HCT116 (cell line): ENCODE results near the gene PTPN21. TPM values are rescaled to one million over a fixed set of nuclear protein-coding genes. Genes with fewer than 3 reads are reported as not detected.
A peak's percentile ranks its signal among the peaks of the same experiment; 100 is the strongest.

Source experiments
- ATAC-seq: fragments of 200-7000 bp; cut with Tn5 transposase; 2 replicates; pipeline ENCODE4 v1.9.1; 2020; ENCODE audit warnings: mild to moderate bottlenecking, moderate library complexity
- BruUV-seq: library from RNA; stranded (reverse); fragments of 400-500 nt; replicated peaks from 2 replicates; lab custom pipeline; 2021; lab: Mats Ljungman, UMichigan
- CTCF ChIA-PET: fragments of 300-600 bp; sonication (Branson Sonifier 250); formaldehyde crosslinking; loops from one replicate; lab custom pipeline; 2021; ENCODE audit warnings: antibody characterized with exemption; lab: Charles Lee
- POLR2A ChIA-PET: fragments of 300-600, 350-600 bp; sonication (Branson Sonifier 250); formaldehyde crosslinking; loops from one replicate; lab custom pipeline; 2021; ENCODE audit warnings: antibody characterized with exemption; lab: Charles Lee
- RAD21 ChIA-PET, 2 experiments: fragments of 300-600 bp; sonication (Branson Sonifier 250); formaldehyde crosslinking; loops; one replicate each; lab custom pipeline; 2023; ENCODE audit warnings: low total read pairs in 2 of 2; ENCODE audit not compliant: uncharacterized antibody in 2 of 2, unreplicated experiment in 2 of 2, low non-redundant PET in 1 of 2; lab: Charles Lee
- DNase-seq: peaks from one replicate; pipeline ENCODE4 v3.0.0-alpha.2; 2010; ENCODE audit warnings: low read depth, low spot score
- H2AFZ ChIP-seq: fragments of 200-600 bp; shearing (Covaris generic), sonication (generic); 2 replicates; pipeline ENCODE4 v1.6.1; 2017; ENCODE audit warnings: low read depth, mixed run types, mixed read lengths, antibody characterized with exemption, low read length; ENCODE audit not compliant: poor library complexity, severe bottlenecking
- H3K27ac ChIP-seq: 2 replicates; pipeline ENCODE4 v1.5.1; 2012; ENCODE audit warnings: low read depth, low read length
- H3K27me3 ChIP-seq: fragments of 200-600 bp; sonication (generic); 2 replicates; pipeline ENCODE4 v1.6.1; 2016; ENCODE audit warnings: mixed run types, low read length, mixed read lengths; ENCODE audit not compliant: insufficient read depth
- H3K36me3 ChIP-seq, 2 experiments: fragments of 200-500 bp in 1 of 2; fragments of 200-600 bp in 1 of 2; sonication (Bioruptor generic) in 1 of 2; sonication (generic) in 1 of 2; 2 replicates each; pipeline versions ENCODE4 v1.5.1 to v1.6.1; 2014 to 2016; ENCODE audit warnings: low read length in 2 of 2, inconsistent platforms in 1 of 2, mixed read lengths in 1 of 2, mixed run types in 1 of 2; ENCODE audit not compliant: insufficient read depth in 2 of 2, control insufficient read depth in 1 of 2
- H3K4me1 ChIP-seq, 2 experiments: fragments of 200-600 bp in 1 of 2; sonication (generic) in 1 of 2; 2 replicates each; pipeline versions ENCODE4 v1.5.1 to v1.6.1; 2012 to 2017; ENCODE audit warnings: low read length in 2 of 2, inconsistent platforms in 1 of 2, mild to moderate bottlenecking in 1 of 2, mixed read lengths in 1 of 2, mixed run types in 1 of 2, moderate library complexity in 1 of 2; ENCODE audit not compliant: insufficient read depth in 2 of 2, control insufficient read depth in 1 of 2
- H3K4me2 ChIP-seq: fragments of 200-600 bp; sonication (generic); 2 replicates; pipeline ENCODE4 v1.6.1; 2017; ENCODE audit warnings: mixed run types, low read length, mixed read lengths
- H3K4me3 ChIP-seq, 2 experiments: fragments of 200-600 bp in 1 of 2; sonication (generic) in 1 of 2; replicated peaks in 1 of 2; 2 replicates each; pipeline ENCODE4 v1.5.1; 2011 to 2016; ENCODE audit warnings: low read length in 2 of 2, control low read depth in 1 of 2, low read depth in 1 of 2, mild to moderate bottlenecking in 1 of 2, mixed read lengths in 1 of 2, mixed run types in 1 of 2
- H3K79me2 ChIP-seq: fragments of 200-600 bp; sonication (generic); 2 replicates; pipeline ENCODE4 v1.6.1; 2017; ENCODE audit warnings: mild to moderate bottlenecking, mixed run types, low read length, moderate library complexity, mixed read lengths; ENCODE audit not compliant: insufficient read depth
- H3K9ac ChIP-seq: fragments of 200-600 bp; sonication (generic); 2 replicates; pipeline ENCODE4 v1.6.1; 2016; ENCODE audit warnings: low read length, mixed read lengths
- H3K9me2 ChIP-seq: fragments of 200-600 bp; sonication (generic), shearing (Covaris generic); 2 replicates; pipeline ENCODE4 v1.6.1; 2017; ENCODE audit warnings: mixed run types, mild to moderate bottlenecking, moderate library complexity; ENCODE audit not compliant: insufficient read depth
- H3K9me3 ChIP-seq, 2 experiments: fragments of 200-500 bp in 1 of 2; fragments of 200-600 bp in 1 of 2; sonication (Bioruptor generic) in 1 of 2; sonication (generic) in 1 of 2; 2 replicates each; pipeline ENCODE4 v1.6.1; 2014 to 2017; ENCODE audit warnings: low read length in 2 of 2, mixed read lengths in 2 of 2, inconsistent platforms in 1 of 2, low read depth in 1 of 2, mild to moderate bottlenecking in 1 of 2, mixed run types in 1 of 2, moderate library complexity in 1 of 2; ENCODE audit not compliant: control insufficient read depth in 1 of 2, insufficient read depth in 1 of 2
- H4K20me1 ChIP-seq: fragments of 200-600 bp; sonication (generic), shearing (Covaris generic); 2 replicates; pipeline ENCODE4 v1.6.1; 2017; ENCODE audit warnings: mixed run types, mild to moderate bottlenecking, moderate library complexity; ENCODE audit not compliant: insufficient read depth
- CBX3 ChIP-seq: IDR thresholded peaks from 2 replicates; pipeline ENCODE4 v1.6.1; 2012; ENCODE audit warnings: low read depth
- CTCF ChIP-seq, 3 experiments: fragments of 200-600 bp in 1 of 3; sonication (generic) in 1 of 3; IDR thresholded peaks in 2 of 3; conservative IDR thresholded peaks in 1 of 3; 2 replicates each; pipeline ENCODE4 v1.5.1; 2012 to 2017; ENCODE audit warnings: low read depth in 2 of 3, low read length in 2 of 3, antibody characterized with exemption in 1 of 3, borderline replicate concordance in 1 of 3, control low read depth in 1 of 3, mild to moderate bottlenecking in 1 of 3, mixed read lengths in 1 of 3, mixed run types in 1 of 3, moderate library complexity in 1 of 3; ENCODE audit not compliant: insufficient read depth in 1 of 3
- RAD21 ChIP-seq: IDR thresholded peaks from 2 replicates; pipeline ENCODE4 v1.6.1; 2012; ENCODE audit warnings: low read depth, mild to moderate bottlenecking
- SIN3A ChIP-seq: IDR thresholded peaks from 2 replicates; pipeline ENCODE4 v1.6.1; 2012; ENCODE audit warnings: low read depth
- SRF ChIP-seq: IDR thresholded peaks from 2 replicates; pipeline ENCODE4 v1.6.1; 2012; ENCODE audit warnings: low read depth
- TCF7L2 ChIP-seq: IDR thresholded peaks from 2 replicates; pipeline ENCODE4 v1.7.0; 2011; ENCODE audit warnings: borderline replicate concordance, inconsistent platforms; ENCODE audit not compliant: insufficient read depth, insufficient read length; ENCODE audit errors: extremely low read depth
- YY1 ChIP-seq: IDR thresholded peaks from 2 replicates; pipeline ENCODE4 v1.6.1; 2011; ENCODE audit warnings: low read length, low read depth, moderate library complexity, mild to moderate bottlenecking; ENCODE audit not compliant: insufficient replicate concordance; ENCODE audit errors: extremely low read depth
- ZFX ChIP-seq: fragments of 450-650 bp; IDR thresholded peaks from 2 replicates; pipeline ENCODE4 v1.6.1; 2017
- intact Hi-C: fragments of 100-400 bp; cut with micrococcal nuclease; formaldehyde crosslinking; loops from 2 replicates; pipeline ENCODE4 v1.10.0; 2022
- total RNA-seq: library from RNA; stranded (reverse); gene quantifications from one replicate; pipeline ENCODE4 v1.2.1, GENCODE V29; 2021; ENCODE audit not compliant: unreplicated experiment

Gene PTPN21
- total RNA-seq, 1 experiment from 2014 or later, result 7.6 TPM

GRCh38 chr14:88452231-88452630, 102.6 kb downstream of the PTPN21 start:
- ChIA-PET RAD21 (no interaction called here), CTCF (no interaction called here), POLR2A (no interaction called here)
- H3K9ac ChIP-seq, result no peak overlapping the region
- H3K9me3 ChIP-seq, result no peaks in the 10 kb centered on the region
- no peaks in the 10 kb centered on the region for H3K4me1 ChIP-seq
- no peak for ATAC-seq
- no peaks in the 10 kb centered on the region for H3K9me2 ChIP-seq
- no peak for DNase-seq
- H3K4me2 ChIP-seq, result no peak overlapping the region
- intact Hi-C loops, result no loop called here
- H3K79me2 ChIP-seq, result no peaks in the 10 kb centered on the region
- H3K4me3 ChIP-seq, result no peak overlapping the region
- no peak overlapping the region for H3K27ac ChIP-seq
- H3K27me3 ChIP-seq, result no peaks in the 10 kb centered on the region
- H3K36me3 ChIP-seq, result no peaks in the 10 kb centered on the region
- no peak overlapping the region for H2AFZ ChIP-seq
- no peaks in the 10 kb centered on the region for H4K20me1 ChIP-seq
- TF ChIP-seq CTCF (IDR thresholded peaks at IDR 0.05 in 2 of 3, conservative IDR thresholded peaks at IDR 0.05 in 1 of 3; ENCODE audit: borderline replicate concordance in 1 of 3, insufficient read depth in 1 of 3, low read depth in 2 of 3, low read length in 2 of 3) (0 out of 6 replicates have a peak, but pooled peaks of 1 of the 3 experiments have one; percentile 13), TCF7L2 (no peak), SRF (no peak)
- BruUV-seq, result no TSS peak

DNA sequence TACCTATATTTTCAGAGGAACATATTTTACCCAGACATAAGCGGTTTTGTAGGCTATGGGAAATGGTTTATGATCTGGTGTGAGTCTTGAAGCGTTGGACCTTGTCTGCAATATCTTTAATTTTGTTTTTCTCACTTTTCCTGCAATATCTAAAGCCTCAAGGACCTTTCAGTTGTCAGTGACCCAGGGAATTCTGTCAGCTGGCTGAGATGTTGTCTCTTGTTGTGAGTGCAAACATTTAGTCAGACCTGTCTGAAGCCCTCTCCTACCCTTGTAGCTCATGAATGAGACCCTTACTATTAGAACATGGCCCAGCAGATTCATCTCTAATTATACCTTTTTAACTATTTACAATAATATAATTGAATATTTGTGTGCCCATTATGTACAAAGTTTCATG, 115.7 kb downstream of the PTPN21 start:
- intact Hi-C loops, result loop anchor here (5.0 to 10.0 kb wide), 3 partner anchors 424 to 1118 kb away; no protein-coding TSS in a partner anchor
- POLR2A ChIA-PET, result no interaction called here
- H3K9me2 ChIP-seq, result no peaks in the 10 kb centered on the region
- no peaks in the 10 kb centered on the region for H3K79me2 ChIP-seq
- TF ChIP-seq RAD21, result no peak
- TF ChIP-seq ZFX, result no peak
- TF ChIP-seq YY1, result no peak
- no peak for TF ChIP-seq SIN3A
- TF ChIP-seq CBX3, result no peak
- no peak overlapping the region for H3K27ac ChIP-seq
- ATAC-seq, result no peak
- no peak overlapping the region for H3K9ac ChIP-seq
- BruUV-seq, result no TSS peak
- DNase-seq, result no peak
- H3K4me2 ChIP-seq, result no peak overlapping the region
- H2AFZ ChIP-seq, result no peak overlapping the region
- CTCF ChIA-PET, result interaction anchor here (0.9 kb wide), 1 partner anchor 494 kb away, joined by 3 read pairs; no protein-coding TSS in a partner anchor
- H4K20me1 ChIP-seq, result no peaks in the 10 kb centered on the region
- H3K27me3 ChIP-seq, result no peaks in the 10 kb centered on the region
- H3K4me1 ChIP-seq, result no peaks in the 10 kb centered on the region
- RAD21 ChIA-PET, result no interaction called here
- H3K4me3 ChIP-seq, result no peak overlapping the region
- H3K36me3 ChIP-seq, result peaks cover 0 to 3% of the 10 kb centered on the region in 2 experiments; a peak in 1 of 4 replicates
- H3K9me3 ChIP-seq, result no peaks in the 10 kb centered on the region
